T-cell (primary cell): ENCODE data around the gene AUH. TPM values are rescaled to one million over a fixed set of nuclear protein-coding genes. Genes with fewer than 3 reads are reported as not detected.
A peak's percentile ranks its signal among the peaks of the same experiment; 100 is the strongest.

Experiments
- ATAC-seq, 4 experiments: fragments of 200-7000 bp in 3 of 4; fragments of 150-1000 bp in 1 of 4; cut with Tn5 transposase; replicated peaks in 1 of 4; 1 replicate in 3 of 4; 2 replicates in 1 of 4; pipeline ENCODE4 v1.10.0; 2021; ENCODE audit warnings: moderate library complexity in 3 of 4, mild to moderate bottlenecking in 2 of 4, moderate number of reproducible peaks in 1 of 4
- CTCF ChIA-PET, 2 donors: fragments of 300-600 bp; sonication (Branson Sonifier 250); formaldehyde crosslinking; loops; one replicate each; lab custom pipeline; 2022; ENCODE audit warnings: antibody characterized with exemption in 2 of 2; lab: Charles Lee
- POLR2A ChIA-PET, 2 donors: fragments of 300-600 bp; sonication (Branson Sonifier 250); formaldehyde crosslinking; loops; one replicate each; lab custom pipeline; 2022; ENCODE audit warnings: antibody characterized with exemption in 2 of 2; lab: Charles Lee
- DNase-seq, 35 experiments: peaks; one replicate each; pipeline versions ENCODE4 v3.0.0 to v3.0.0-alpha.2; 2013 to 2023
- H3K27ac ChIP-seq: one replicate; pipeline ENCODE4 v1.5.1; 2013; ENCODE audit warnings: low read length
- H3K27me3 ChIP-seq, 2 experiments: replicated peaks in 1 of 2; 1 replicate in 1 of 2; 2 replicates in 1 of 2; pipeline versions ENCODE4 v1.6.1 to v1.7.0; 2013; ENCODE audit warnings: low read length in 1 of 2, mixed read lengths in 1 of 2; ENCODE audit not compliant: control insufficient read depth in 2 of 2, insufficient read depth in 2 of 2; ENCODE audit errors: extremely low read depth in 1 of 2
- H3K36me3 ChIP-seq, 2 donors: 1 replicate in 1 of 2; 2 replicates in 1 of 2; pipeline versions ENCODE4 v1.6.1 to v1.7.0; 2013; ENCODE audit warnings: low read length in 1 of 2; ENCODE audit not compliant: control insufficient read depth in 2 of 2, insufficient read depth in 1 of 2; ENCODE audit errors: extremely low read depth in 1 of 2
- H3K4me1 ChIP-seq, 2 experiments: 1 replicate in 1 of 2; 2 replicates in 1 of 2; pipeline versions ENCODE4 v1.6.1 to v1.7.0; 2013; ENCODE audit warnings: low read length in 2 of 2, mixed read lengths in 1 of 2; ENCODE audit not compliant: insufficient read depth in 2 of 2, control insufficient read depth in 1 of 2; ENCODE audit errors: extremely low read depth in 1 of 2
- H3K4me3 ChIP-seq, 2 donors: 1 replicate in 1 of 2; 2 replicates in 1 of 2; pipeline versions ENCODE4 v1.5.1 to v1.7.0; 2013; ENCODE audit warnings: mild to moderate bottlenecking in 2 of 2, low read length in 1 of 2, moderate library complexity in 1 of 2; ENCODE audit not compliant: control insufficient read depth in 1 of 2; ENCODE audit errors: extremely low read depth in 1 of 2
- H3K9me3 ChIP-seq: 2 replicates; pipeline ENCODE4 v1.7.0; 2013
- H3K27ac Mint-ChIP-seq, 2 donors: one replicate each; pipeline ENCODE4 v1.8.0; 2020 to 2021; ENCODE audit warnings: mild to moderate bottlenecking in 2 of 2, mixed read lengths in 2 of 2
- H3K27me3 Mint-ChIP-seq, 2 donors: one replicate each; pipeline ENCODE4 v1.8.0; 2021 to 2022; ENCODE audit warnings: mixed read lengths in 2 of 2
- H3K36me3 Mint-ChIP-seq: one replicate; pipeline ENCODE4 v1.8.0; 2021; ENCODE audit warnings: mixed read lengths
- H3K4me1 Mint-ChIP-seq, 3 donors: one replicate each; pipeline ENCODE4 v1.8.0; 2020 to 2022; ENCODE audit warnings: mixed read lengths in 3 of 3, mild to moderate bottlenecking in 1 of 3
- H3K4me3 Mint-ChIP-seq, 3 donors: one replicate each; pipeline ENCODE4 v1.8.0; 2020 to 2022; ENCODE audit warnings: mild to moderate bottlenecking in 3 of 3, mixed read lengths in 3 of 3, moderate library complexity in 3 of 3
- H3K9me3 Mint-ChIP-seq, 3 donors: one replicate each; pipeline ENCODE4 v1.8.0; 2020 to 2022; ENCODE audit warnings: mixed read lengths in 3 of 3
- WGBS: methylation state at CpG from one replicate; pipeline ENCODE4 v1.1.5; 2013; ENCODE audit warnings: missing lambda C conversion rate; ENCODE audit not compliant: insufficient coverage; 5-methylcytosine and 5-hydroxymethylcytosine counted together
- total RNA-seq, 35 experiments: library from RNA in 6 of 35; stranded (reverse) in 6 of 35; fragments of 120-200 nt in 1 of 35; gene quantifications; one replicate each; pipeline versions ENCODE4 v1.2.1 to v1.2.4 and lab custom pipeline; 2013 to 2026

AUH gene
- total RNA-seq, 5 donors from 2014 or later (not counting 1 experiment from before 2014, with no cell fraction given) = 17.2 to 24.6 (median 21.6) TPM

GRCh38 chr9:91247278-91247677 is 114.4 kb downstream of the AUH start:
- no peaks in the 10 kb centered on the region for H3K9me3 ChIP-seq
- ATAC-seq (no peak), DNase-seq (no peak)
- WGBS = 95% methylated on average over 2 of the region's 2 CpGs
- H3K36me3 ChIP-seq = peaks cover 0 to 6% of the 10 kb centered on the region in 2 donors
- H3K27me3 Mint-ChIP-seq = no peaks in the 10 kb centered on the region
- H3K9me3 Mint-ChIP-seq = no peaks in the 10 kb centered on the region
- peaks cover 3% of the 10 kb centered on the region for H3K36me3 Mint-ChIP-seq
- no peak overlapping the region for H3K4me3 Mint-ChIP-seq
- peaks cover 0 to 11% of the 10 kb centered on the region in 2 experiments for H3K4me1 ChIP-seq
- H3K4me1 Mint-ChIP-seq = peaks cover 13 to 30% (median 23%) of the 10 kb centered on the region in 3 donors
- ChIA-PET POLR2A (no interaction called here), CTCF (no interaction called here)
- H3K4me3 ChIP-seq = no peak overlapping the region
- H3K27me3 ChIP-seq = no peaks in the 10 kb centered on the region
- H3K27ac Mint-ChIP-seq = no peak overlapping the region
- H3K27ac ChIP-seq = no peak overlapping the region

DNA sequence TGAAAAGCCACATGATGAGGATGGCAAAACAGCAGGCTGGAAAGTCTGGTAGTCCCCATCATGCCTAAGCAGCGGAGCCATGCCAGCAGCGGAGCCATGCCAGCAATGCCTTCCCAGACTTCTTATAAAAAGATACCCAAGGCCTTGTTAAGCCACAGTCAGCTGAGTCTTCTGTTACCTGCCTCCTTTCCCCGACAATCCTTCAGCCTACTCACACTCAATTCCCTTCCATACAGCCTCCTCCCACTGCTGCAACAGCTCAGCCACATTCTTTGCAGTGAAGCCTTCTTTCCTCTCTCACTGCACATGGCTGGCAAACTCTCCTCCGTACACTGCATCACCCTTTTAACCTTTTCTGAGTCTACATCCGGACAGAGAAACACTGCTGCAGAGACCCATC is 114.9 kb downstream of the AUH start:
- Mint-ChIP-seq H3K36me3 (peaks cover 3% of the 10 kb centered on the region), H3K27ac (no peak overlapping the region), H3K4me1 (peaks cover 13 to 30% (median 23%) of the 10 kb centered on the region in 3 donors), H3K4me3 (no peak overlapping the region), H3K9me3 (no peaks in the 10 kb centered on the region), H3K27me3 (no peaks in the 10 kb centered on the region)
- Histone ChIP-seq H3K9me3 (no peaks in the 10 kb centered on the region), H3K27me3 (no peaks in the 10 kb centered on the region), H3K36me3 (peaks cover 0 to 6% of the 10 kb centered on the region in 2 donors), H3K4me1 (peaks cover 0 to 11% of the 10 kb centered on the region in 2 experiments), H3K27ac (no peak overlapping the region), H3K4me3 (no peak overlapping the region)
- DNase-seq = no peak
- ChIA-PET POLR2A (no interaction called here), CTCF (no interaction called here)
- ATAC-seq = no peak
- WGBS = 95% methylated on average over 3 of the region's 5 CpGs

DNA sequence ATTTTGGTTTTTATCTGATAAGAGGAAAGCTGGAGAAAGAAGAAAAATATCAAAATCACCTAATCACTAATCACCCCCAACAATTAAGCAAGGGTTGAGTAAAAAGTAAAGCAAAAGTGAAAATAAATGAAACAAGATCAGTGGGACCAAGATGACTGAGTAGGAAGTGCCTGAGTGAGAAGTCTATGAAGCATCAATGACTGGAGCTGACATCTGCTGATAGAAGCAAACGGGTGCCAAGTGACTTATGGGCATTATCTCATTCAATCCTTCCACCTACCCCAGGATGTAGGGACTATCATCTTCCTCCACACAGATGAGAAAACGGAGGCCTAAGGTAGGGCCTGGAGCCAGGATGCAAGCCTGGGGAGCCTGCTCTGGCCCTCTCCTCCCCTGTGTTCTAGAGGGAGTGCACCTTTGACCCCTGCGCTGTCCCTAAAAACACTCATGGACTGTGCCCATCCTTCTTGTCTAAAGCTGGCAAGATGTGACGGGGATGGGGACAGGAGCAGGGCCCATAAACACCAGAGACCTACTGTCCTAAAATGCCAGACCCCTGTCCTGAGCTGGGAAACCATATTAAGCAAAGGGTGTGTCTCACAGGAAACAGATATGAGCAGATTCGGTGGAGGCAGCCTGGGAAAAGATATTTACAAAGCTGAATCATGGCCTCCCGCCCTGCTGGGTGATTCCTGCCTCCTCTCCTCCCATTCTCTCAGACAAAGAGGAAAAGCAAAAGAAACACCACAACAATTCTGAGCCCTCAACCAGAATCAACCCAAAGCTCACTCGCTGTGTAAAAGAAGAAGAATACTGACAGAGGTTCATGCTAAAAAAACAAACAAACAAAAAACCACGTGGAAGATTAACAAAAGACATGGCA is 116.0 kb downstream of the AUH start:
- H3K27me3 ChIP-seq = no peaks in the 10 kb centered on the region
- Mint-ChIP-seq H3K4me3 (no peak overlapping the region), H3K9me3 (no peaks in the 10 kb centered on the region), H3K4me1 (peaks cover 13 to 30% (median 23%) of the 10 kb centered on the region in 3 donors), H3K36me3 (peaks cover 3% of the 10 kb centered on the region), H3K27me3 (no peaks in the 10 kb centered on the region), H3K27ac (no peak overlapping the region)
- ATAC-seq = no peak
- ChIA-PET POLR2A (no interaction called here), CTCF (no interaction called here)
- H3K4me3 ChIP-seq = no peak overlapping the region
- DNase-seq = peak in 1 of 35 experiments; percentile 8
- no peaks in the 10 kb centered on the region for H3K36me3 ChIP-seq
- WGBS = no CpG with 5 or more reads among the region's 8 CpGs
- H3K9me3 ChIP-seq = no peaks in the 10 kb centered on the region
- H3K4me1 ChIP-seq = peaks cover 0 to 11% of the 10 kb centered on the region in 2 experiments
- H3K27ac ChIP-seq = no peak overlapping the region

DNA sequence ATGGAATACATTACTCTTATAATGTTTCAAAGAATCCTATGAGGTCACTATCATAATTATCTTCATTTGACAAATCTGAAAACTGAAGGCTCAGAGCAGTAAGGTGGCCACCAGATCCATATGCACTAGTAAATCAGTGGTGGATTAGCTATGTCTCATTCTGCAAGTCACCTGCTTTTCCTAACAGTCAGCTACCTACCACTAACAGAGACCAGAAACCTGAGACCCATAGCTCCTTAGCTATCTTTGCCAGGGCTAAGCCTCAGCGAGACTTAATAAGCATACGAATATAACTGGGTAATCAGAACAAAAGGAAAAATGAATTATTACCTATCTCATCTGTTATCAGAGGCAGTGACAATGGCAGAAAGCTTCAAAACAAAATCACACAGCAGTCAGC is 118.7 kb downstream of the AUH start:
- H3K9me3 Mint-ChIP-seq = no peaks in the 10 kb centered on the region
- Histone ChIP-seq H3K27ac (no peak overlapping the region), H3K27me3 (no peaks in the 10 kb centered on the region), H3K4me1 (peaks cover 0 to 11% of the 10 kb centered on the region in 2 experiments), H3K9me3 (no peaks in the 10 kb centered on the region), H3K4me3 (no peak overlapping the region), H3K36me3 (no peaks in the 10 kb centered on the region)
- POLR2A ChIA-PET = no interaction called here
- no peak for ATAC-seq
- no peak overlapping the region for H3K27ac Mint-ChIP-seq
- H3K4me3 Mint-ChIP-seq = no peak overlapping the region
- CTCF ChIA-PET = no interaction called here
- peaks cover 13 to 30% (median 23%) of the 10 kb centered on the region in 3 donors for H3K4me1 Mint-ChIP-seq
- WGBS = no CpG with 5 or more reads among the region's 2 CpGs
- no peak for DNase-seq
- no peaks in the 10 kb centered on the region for H3K27me3 Mint-ChIP-seq
- H3K36me3 Mint-ChIP-seq = peaks cover 7% of the 10 kb centered on the region

- Histone ChIP-seq H3K4me3 (no peak overlapping the region), H3K36me3 (no peaks in the 10 kb centered on the region), H3K27me3 (no peaks in the 10 kb centered on the region), H3K9me3 (no peaks in the 10 kb centered on the region), H3K4me1 (peaks cover 0 to 11% of the 10 kb centered on the region in 2 experiments), H3K27ac (no peak overlapping the region)
- POLR2A ChIA-PET = no interaction called here
- no peak overlapping the region for H3K4me3 Mint-ChIP-seq
- peaks cover 13 to 23% (median 16%) of the 10 kb centered on the region in 3 donors for H3K4me1 Mint-ChIP-seq
- no peaks in the 10 kb centered on the region for H3K9me3 Mint-ChIP-seq
- H3K36me3 Mint-ChIP-seq = peaks cover 11% of the 10 kb centered on the region
- no peak for DNase-seq
- no peak for ATAC-seq
- no peak overlapping the region for H3K27ac Mint-ChIP-seq
- H3K27me3 Mint-ChIP-seq = no peaks in the 10 kb centered on the region
- 96% methylated on average over 4 of the region's 4 CpGs for WGBS
- CTCF ChIA-PET = no interaction called here
Observed at GRCh38 chr9:91241909-91242308, 119.8 kb downstream of the AUH start.

DNA sequence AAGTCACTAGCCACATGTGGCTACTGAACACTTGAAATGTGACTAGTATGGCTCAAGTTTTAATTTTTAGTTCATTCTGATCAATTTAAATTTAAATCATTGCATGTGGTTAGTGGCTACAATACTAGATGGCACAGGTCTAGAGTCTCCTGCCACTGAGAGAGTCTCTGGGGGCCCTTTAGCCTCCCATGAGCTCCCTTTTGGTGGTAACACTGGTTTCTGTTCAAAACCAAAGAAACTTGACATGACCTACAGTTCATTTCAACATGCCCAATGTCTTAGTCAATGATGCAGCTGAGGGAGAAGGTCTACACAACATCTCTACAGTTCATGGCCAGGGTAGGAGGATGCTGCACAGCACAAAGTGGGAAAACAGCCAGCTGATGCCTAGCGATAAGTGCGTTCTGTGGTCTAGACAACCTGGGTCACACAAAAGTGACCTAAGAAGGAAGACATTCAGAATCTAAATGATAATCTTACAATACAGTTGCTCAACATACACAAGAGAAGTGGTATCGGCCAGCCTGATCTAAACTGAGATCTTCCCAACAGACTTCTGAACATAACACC is 121.0 kb downstream of the AUH start:
- Mint-ChIP-seq H3K4me3 (no peak overlapping the region), H3K36me3 (peaks cover 15% of the 10 kb centered on the region), H3K27ac (no peak overlapping the region), H3K9me3 (no peaks in the 10 kb centered on the region), H3K27me3 (no peaks in the 10 kb centered on the region), H3K4me1 (peaks cover 7 to 11% (median 8%) of the 10 kb centered on the region in 3 donors)
- DNase-seq (no peak), ATAC-seq (no peak)
- WGBS = 63% methylated on average over 2 of the region's 3 CpGs
- CTCF ChIA-PET = no interaction called here
- no peaks in the 10 kb centered on the region for H3K9me3 ChIP-seq
- no peak overlapping the region for H3K4me3 ChIP-seq
- H3K27me3 ChIP-seq = no peaks in the 10 kb centered on the region
- POLR2A ChIA-PET = no interaction called here
- peaks cover 0 to 7% of the 10 kb centered on the region in 2 experiments for H3K4me1 ChIP-seq
- no peaks in the 10 kb centered on the region for H3K36me3 ChIP-seq
- H3K27ac ChIP-seq = no peak overlapping the region
